OCI-LY3 (cell line): ENCODE measurements around the gene UBL5.
"Not testable (repeated sequence)": the region's sequence is repeated elsewhere in the genome, so short reads cannot be mapped to it uniquely, and the experiment has no call there.

Source experiments
- CTCF ChIP-seq: fragments of 200-600, 300-600 bp; sonication (generic); IDR thresholded peaks from 2 replicates; pipeline ENCODE4 v1.5.1; 2014; ENCODE audit warnings: antibody characterized with exemption, low read length, low read depth
- EZH2phosphoT487 ChIP-seq: fragments of 200-600 bp; shearing (Covaris generic); IDR thresholded peaks from 2 replicates; pipeline ENCODE4 v1.6.1; 2018; ENCODE audit warnings: antibody characterized with exemption, mixed run types, low read depth

- TF ChIP-seq CTCF, EZH2phosphoT487: not testable (repeated sequence)
Observed at GRCh38 chr19:9791073-9791367, 36.7 kb upstream of the UBL5 start.
